ENCODE data around the gene PERP.

- no peak for TF ChIP-seq POLR2A (IDR thresholded peaks at IDR 0.05; ENCODE audit: low read depth, low read length)
- TF ChIP-seq CEBPB (IDR thresholded peaks at IDR 0.05; ENCODE audit: low read depth, low read length) = no peak
- TF ChIP-seq CHD1 (IDR thresholded peaks at IDR 0.05; ENCODE audit: low read depth, low read length) = no peak
Observed at GRCh38 chr6:138117376-138117914, 10.2 kb upstream of the PERP start.
